ENCODE measurements around the gene KHK. TPM values are rescaled to one million over a fixed set of nuclear protein-coding genes. Genes with fewer than 3 reads are reported as not detected.

KHK gene
- polyA plus RNA-seq, 2 of the 4 experiments (the other 2 are of a cell fraction), result 4.2 to 7.6 TPM

DNA sequence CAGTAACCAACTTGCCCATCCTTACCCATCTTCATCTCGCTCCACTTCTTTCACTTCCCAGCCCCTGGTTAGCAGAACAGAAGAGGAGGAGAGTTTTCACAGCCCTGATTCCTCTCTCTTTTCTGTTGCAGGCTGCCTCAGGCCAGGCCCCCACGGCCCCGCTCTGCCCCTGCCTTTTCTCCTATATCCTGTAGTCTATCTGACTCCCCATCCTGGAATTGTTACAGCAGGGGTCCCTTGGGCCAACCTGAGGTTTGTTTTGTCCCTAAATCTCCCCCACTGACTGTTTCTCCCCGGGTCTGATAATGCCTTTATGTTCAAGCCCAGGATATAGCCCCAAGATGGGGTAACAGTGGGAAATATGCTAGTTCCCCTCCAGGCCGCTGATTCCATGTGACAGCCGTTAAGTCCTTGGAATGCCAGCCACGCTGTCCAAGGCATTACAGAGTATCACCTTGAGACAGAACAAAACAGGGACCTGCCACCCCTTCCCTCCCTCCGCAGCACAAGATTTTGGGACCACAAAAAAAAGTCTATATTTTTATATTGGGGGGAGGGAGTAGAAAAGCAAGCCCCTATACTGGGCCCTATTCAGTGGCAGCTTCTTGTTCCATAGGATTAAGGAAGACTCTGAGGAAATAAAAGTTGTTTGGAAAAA is 16.5 kb upstream of the KHK start:
- Histone ChIP-seq H3K4me1 (peaks cover 19% of the 10 kb centered on the region), H3K4me2 (peak overlapping the region; percentile 86), H3K4me3 (peak overlapping the region; percentile 92), H3K9me3 (no peaks in the 10 kb centered on the region), H3K27ac (peak overlapping the region; percentile 88 to 93; a peak in 4 of 6 replicates)
- ATAC-seq (no peak), FAIRE-seq (no peak), DNase-seq (ENCODE audit: low read depth in 1 of 2, low spot score in 1 of 2) (no peak)
- TF ChIP-seq GATA3 (IDR thresholded peaks at IDR 0.05; ENCODE audit: borderline replicate concordance), result no peak
- TF ChIP-seq RFX5 (IDR thresholded peaks at IDR 0.05), result no peak
- no peak for TF ChIP-seq MYC (IDR thresholded peaks at IDR 0.05; ENCODE audit: borderline replicate concordance, low read length)
- TF ChIP-seq EP300 (IDR thresholded peaks at IDR 0.05), result no peak
- no peak for TF ChIP-seq POLR2A (IDR thresholded peaks at IDR 0.05; ENCODE audit: low read length)
- POLR2A ChIA-PET, result no interaction called here
- CTCF ChIA-PET, result interaction anchor here (13.3 to 18.7 kb wide), 2 partner anchors 14 to 15 kb away, joined by 143 to 253 read pairs; partner anchors contain the start of genes AGBL5, EMILIN1 and KHK
- WGBS (ENCODE audit: missing lambda C conversion rate), result 90% methylated on average over 8 of the region's 8 CpGs

GRCh38 chr2:27070653-27071276 is 15.8 kb upstream of the KHK start:
- Histone ChIP-seq H3K4me3 (peak overlapping the region; percentile 92), H3K4me1 (peaks cover 19% of the 10 kb centered on the region), H3K9me3 (no peaks in the 10 kb centered on the region), H3K27ac (peak overlapping the region; percentile 88 to 93), H3K4me2 (peak overlapping the region; percentile 86)
- FAIRE-seq (no peak), ATAC-seq (peak in 1 of 2 experiments; percentile 19; a peak in 3 of 6 replicates), DNase-seq (ENCODE audit: low read depth in 1 of 2, low spot score in 1 of 2) (no peak)
- ChIA-PET CTCF (interaction anchor here (1.0 to 18.7 kb wide), 4 partner anchors 13 to 224 kb away, joined by 3 to 253 read pairs (median 74); partner anchors contain the start of genes AGBL5, EMILIN1 and KHK), POLR2A (interaction anchor here (1.0 to 2.0 kb wide), 11 partner anchors 11 to 222 kb away, joined by 3 to 37 read pairs (median 4); partner anchors contain the start of genes AGBL5, KHK and PREB)
- TF ChIP-seq RCOR1 (IDR thresholded peaks at IDR 0.05; ENCODE audit: low read depth, low read length) (no peak), ZNF302 (CRISPR knock-in tag; IDR thresholded peaks at IDR 0.05) (no peak), SREBF2 (IDR thresholded peaks at IDR 0.05) (no peak), GATA3 (IDR thresholded peaks at IDR 0.05; ENCODE audit: borderline replicate concordance) (no peak), BHLHE40 (IDR thresholded peaks at IDR 0.05; ENCODE audit: low read depth, low read length) (no peak), PBX3 (IDR thresholded peaks at IDR 0.05) (no peak), ZFP36 (IDR thresholded peaks at IDR 0.05; ENCODE audit: borderline replicate concordance, partially characterized antibody) (no peak), MAFK (IDR thresholded peaks at IDR 0.05; ENCODE audit: partially characterized antibody) (no peak), JUN (IDR thresholded peaks at IDR 0.05) (no peak), HDAC2 (IDR thresholded peaks at IDR 0.05) (no peak), FOXS1 (CRISPR knock-in tag; IDR thresholded peaks at IDR 0.05) (no peak), CEBPB (IDR thresholded peaks at IDR 0.05) (no peak)
- TF ChIP-seq, protein P1, sequence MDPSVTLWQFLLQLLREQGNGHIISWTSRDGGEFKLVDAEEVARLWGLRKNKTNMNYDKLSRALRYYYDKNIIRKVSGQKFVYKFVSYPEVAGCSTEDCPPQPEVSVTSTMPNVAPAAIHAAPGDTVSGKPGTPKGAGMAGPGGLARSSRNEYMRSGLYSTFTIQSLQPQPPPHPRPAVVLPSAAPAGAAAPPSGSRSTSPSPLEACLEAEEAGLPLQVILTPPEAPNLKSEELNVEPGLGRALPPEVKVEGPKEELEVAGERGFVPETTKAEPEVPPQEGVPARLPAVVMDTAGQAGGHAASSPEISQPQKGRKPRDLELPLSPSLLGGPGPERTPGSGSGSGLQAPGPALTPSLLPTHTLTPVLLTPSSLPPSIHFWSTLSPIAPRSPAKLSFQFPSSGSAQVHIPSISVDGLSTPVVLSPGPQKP (IDR thresholded peaks at IDR 0.05; ENCODE audit: low read depth, low read length), result no peak
- WGBS (ENCODE audit: missing lambda C conversion rate), result 2% methylated on average over 11 of the region's 11 CpGs

DNA sequence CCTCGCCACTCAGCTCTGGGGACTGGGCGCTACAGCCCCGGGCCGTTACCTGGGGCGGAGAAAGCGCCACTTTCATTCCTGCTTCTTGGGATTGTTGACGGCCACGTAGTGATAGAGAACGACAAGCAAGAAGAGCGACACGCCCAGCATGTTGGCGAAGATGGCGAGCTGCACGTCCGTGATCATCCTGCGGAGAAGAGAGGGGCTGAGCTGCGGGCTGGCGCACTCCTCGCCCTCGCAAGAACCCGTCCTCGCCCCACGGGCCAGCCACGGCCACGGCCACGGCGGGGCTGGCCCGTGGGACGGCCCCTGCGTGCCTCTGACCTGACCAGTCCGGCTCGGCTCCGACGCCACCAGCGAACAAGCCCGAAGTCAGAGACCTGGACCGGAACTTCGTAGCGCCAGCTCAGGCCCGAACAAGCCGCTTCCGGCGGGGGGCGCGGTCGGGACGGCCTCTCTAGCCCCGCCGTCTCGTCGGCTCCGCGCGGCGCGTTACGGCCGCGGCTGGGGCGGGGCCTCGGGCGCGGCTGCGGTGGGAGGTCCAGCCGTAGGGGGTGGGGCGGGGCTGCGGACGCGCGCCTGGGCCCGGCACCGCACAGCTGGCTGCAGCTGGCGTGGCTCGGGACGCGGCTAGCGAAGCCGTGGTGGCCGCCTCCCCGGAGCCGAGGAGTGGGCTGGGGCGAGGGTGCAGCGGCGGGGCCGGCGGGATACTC is 15.1 kb upstream of the KHK start, which contains the start of gene OST4:
Gene OST4 (minus strand): TSS at position 378 of the 713 bp plus-strand sequence.
- DNase-seq (ENCODE audit: low read depth in 1 of 2, low spot score in 1 of 2), result peak; percentile 93 to 97
- WGBS (ENCODE audit: missing lambda C conversion rate), result under 1% methylated on average over 38 of the region's 86 CpGs
- H3K27ac ChIP-seq, result peak within 1 kb of the TSS; percentile 88 to 93
- TF ChIP-seq MAFK (IDR thresholded peaks at IDR 0.05; ENCODE audit: partially characterized antibody) (no peak), KDM1A (IDR thresholded peaks at IDR 0.05; ENCODE audit: low read depth) (no peak), MYC (IDR thresholded peaks at IDR 0.05; ENCODE audit: borderline replicate concordance, low read length) (0 out of 2 replicates have a peak, but pooled peaks have one; percentile 26), POLR2A (IDR thresholded peaks at IDR 0.05; ENCODE audit: low read length) (peak; percentile 67), KDM5A (IDR thresholded peaks at IDR 0.05) (peak; percentile 66), PHF8 (IDR thresholded peaks at IDR 0.05; ENCODE audit: borderline replicate concordance, low read depth) (peak; percentile 89; the same call in 1 of the 2 replicates), JUN (IDR thresholded peaks at IDR 0.05) (peak; percentile 85 to 97; a peak in 4 of 5 replicates), BHLHE40 (IDR thresholded peaks at IDR 0.05; ENCODE audit: low read depth, low read length) (no peak)
- TF ChIP-seq, protein P2, sequence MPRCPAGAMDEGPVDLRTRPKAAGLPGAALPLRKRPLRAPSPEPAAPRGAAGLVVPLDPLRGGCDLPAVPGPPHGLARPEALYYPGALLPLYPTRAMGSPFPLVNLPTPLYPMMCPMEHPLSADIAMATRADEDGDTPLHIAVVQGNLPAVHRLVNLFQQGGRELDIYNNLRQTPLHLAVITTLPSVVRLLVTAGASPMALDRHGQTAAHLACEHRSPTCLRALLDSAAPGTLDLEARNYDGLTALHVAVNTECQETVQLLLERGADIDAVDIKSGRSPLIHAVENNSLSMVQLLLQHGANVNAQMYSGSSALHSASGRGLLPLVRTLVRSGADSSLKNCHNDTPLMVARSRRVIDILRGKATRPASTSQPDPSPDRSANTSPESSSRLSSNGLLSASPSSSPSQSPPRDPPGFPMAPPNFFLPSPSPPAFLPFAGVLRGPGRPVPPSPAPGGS (IDR thresholded peaks at IDR 0.05), result peak; percentile 98
- TF ChIP-seq, protein P3, sequence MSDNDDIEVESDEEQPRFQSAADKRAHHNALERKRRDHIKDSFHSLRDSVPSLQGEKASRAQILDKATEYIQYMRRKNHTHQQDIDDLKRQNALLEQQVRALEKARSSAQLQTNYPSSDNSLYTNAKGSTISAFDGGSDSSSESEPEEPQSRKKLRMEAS (IDR thresholded peaks at IDR 0.05), result peak; percentile 87
- ChIA-PET CTCF (interaction anchor here (0.6 to 18.7 kb wide), 7 partner anchors 13 to 252 kb away, joined by 3 to 253 read pairs (median 4); partner anchors contain the start of genes AGBL5, EMILIN1, KHK and MPV17), POLR2A (interaction anchor here (0.6 to 2.0 kb wide), 12 partner anchors 9 to 222 kb away, joined by 3 to 37 read pairs (median 4); partner anchors contain the start of genes AGBL5, KHK and PREB)
- peak within 1 kb of the TSS; percentile 94 for H3K4me2 ChIP-seq
- peak; percentile 90 to 96 for ATAC-seq
- no peaks in the 10 kb centered on the region for H3K9me3 ChIP-seq
- no peak for FAIRE-seq
- H3K4me1 ChIP-seq, result peaks cover 19% of the 10 kb centered on the region
- peak within 1 kb of the TSS; percentile 92 for H3K4me3 ChIP-seq

Measured in A549 (cell line).